SU-DHL-6 (cell line): ENCODE data around the gene CUL1.
"Not testable (repeated sequence)": the region's sequence is repeated elsewhere in the genome, so short reads cannot be mapped to it uniquely, and the experiment has no call there.

Experiments
- H2AFZ ChIP-seq: fragments of 200-600 bp; sonication (generic); 2 replicates; pipeline ENCODE4 v1.6.1; 2014; ENCODE audit warnings: low read depth, mild to moderate bottlenecking, moderate library complexity, mixed read lengths, antibody characterized with exemption, low read length; ENCODE audit not compliant: severe bottlenecking
- H3F3A ChIP-seq: fragments of 200-600 bp; shearing (Covaris generic); 2 replicates; pipeline ENCODE4 v1.6.0; 2016; ENCODE audit warnings: antibody characterized with exemption, mild to moderate bottlenecking; ENCODE audit not compliant: insufficient read depth
- H3K27ac ChIP-seq: fragments of 200-600 bp; sonication (generic); 2 replicates; pipeline ENCODE4 v1.5.1; 2016; ENCODE audit warnings: low read depth, mild to moderate bottlenecking, low read length, moderate library complexity, mixed read lengths
- H3K27me3 ChIP-seq: fragments of 200-600 bp; sonication (generic), shearing (Covaris generic); 2 replicates; pipeline ENCODE4 v1.6.0; 2014; ENCODE audit warnings: mild to moderate bottlenecking, low read length
- H3K36me3 ChIP-seq: fragments of 200-600 bp; sonication (generic); 2 replicates; pipeline ENCODE4 v1.6.1; 2014; ENCODE audit warnings: mild to moderate bottlenecking, low read length, mixed read lengths
- H3K4me2 ChIP-seq: fragments of 300-600, 200-600 bp; shearing (Covaris generic), sonication (generic); 2 replicates; pipeline ENCODE4 v1.6.0; 2014; ENCODE audit warnings: low read length, low read depth, mild to moderate bottlenecking; ENCODE audit not compliant: poor library complexity, severe bottlenecking
- H3K4me3 ChIP-seq: fragments of 200-600 bp; sonication (generic); 2 replicates; pipeline ENCODE4 v1.5.1; 2014; ENCODE audit warnings: antibody characterized with exemption, low read length, mild to moderate bottlenecking, mixed read lengths; ENCODE audit not compliant: insufficient read depth, poor library complexity, severe bottlenecking
- H3K79me2 ChIP-seq: fragments of 200-600 bp; sonication (generic); 2 replicates; pipeline ENCODE4 v1.6.1; 2014; ENCODE audit warnings: mild to moderate bottlenecking, low read length, moderate library complexity; ENCODE audit not compliant: insufficient read depth
- H3K9ac ChIP-seq: fragments of 200-600 bp; sonication (generic); 2 replicates; pipeline ENCODE4 v1.7.0; 2014; ENCODE audit warnings: mild to moderate bottlenecking, low read length
- H3K9me2 ChIP-seq: fragments of 200-600 bp; sonication (generic); replicated peaks from 2 replicates; pipeline ENCODE4 v1.6.1; 2014; ENCODE audit warnings: low read length; ENCODE audit not compliant: insufficient read depth
- H3K9me3 ChIP-seq: fragments of 200-600 bp; sonication (generic); 2 replicates; pipeline ENCODE4 v1.6.1; 2014; ENCODE audit warnings: low read length, mixed read lengths; ENCODE audit not compliant: insufficient read depth
- H4K20me1 ChIP-seq: fragments of 200-600 bp; sonication (generic); 2 replicates; pipeline ENCODE4 v1.6.1; 2014; ENCODE audit warnings: low read depth, mild to moderate bottlenecking, antibody characterized with exemption, low read length, moderate library complexity, mixed read lengths
- EZH2phosphoT487 ChIP-seq: fragments of 200-600 bp; sonication (generic), shearing (Covaris generic); conservative IDR thresholded peaks from 2 replicates; pipeline ENCODE4 v1.6.1; 2018; ENCODE audit warnings: mild to moderate bottlenecking, antibody characterized with exemption, low read length, moderate library complexity, mixed read lengths
- TF ChIP-seq, protein P1 (sequence below): fragments of 200-600 bp; sonication (generic); IDR thresholded peaks from one replicate; pipeline ENCODE4 v1.5.1; 2017; ENCODE audit warnings: antibody characterized with exemption, mild to moderate bottlenecking, low read length, moderate library complexity; ENCODE audit not compliant: insufficient read depth, poor library complexity, severe bottlenecking

CUL1 gene

DNA sequence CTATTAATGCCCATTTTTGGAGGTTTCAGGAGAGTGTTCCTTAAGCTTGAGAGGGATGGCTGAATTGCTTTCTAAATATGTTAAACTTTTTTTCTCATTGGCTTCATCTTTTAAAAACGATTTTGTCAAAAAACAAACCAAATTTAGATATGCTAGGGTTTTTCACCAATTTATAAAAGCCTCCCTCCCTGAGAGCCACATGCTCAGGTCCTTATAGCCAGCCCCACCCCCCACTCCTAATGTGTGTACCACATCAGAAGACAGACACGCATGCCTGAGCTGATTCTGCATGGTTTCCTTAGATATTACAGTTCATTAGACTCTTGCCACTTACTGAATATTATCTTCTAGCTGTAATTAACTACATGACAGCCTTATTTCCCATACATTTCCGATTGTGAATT, 2.0 kb downstream of the CUL1 start:
- Histone ChIP-seq H4K20me1 (peaks cover 44% of the 10 kb centered on the region), H3K79me2 (peaks cover 66% of the 10 kb centered on the region)

DNA sequence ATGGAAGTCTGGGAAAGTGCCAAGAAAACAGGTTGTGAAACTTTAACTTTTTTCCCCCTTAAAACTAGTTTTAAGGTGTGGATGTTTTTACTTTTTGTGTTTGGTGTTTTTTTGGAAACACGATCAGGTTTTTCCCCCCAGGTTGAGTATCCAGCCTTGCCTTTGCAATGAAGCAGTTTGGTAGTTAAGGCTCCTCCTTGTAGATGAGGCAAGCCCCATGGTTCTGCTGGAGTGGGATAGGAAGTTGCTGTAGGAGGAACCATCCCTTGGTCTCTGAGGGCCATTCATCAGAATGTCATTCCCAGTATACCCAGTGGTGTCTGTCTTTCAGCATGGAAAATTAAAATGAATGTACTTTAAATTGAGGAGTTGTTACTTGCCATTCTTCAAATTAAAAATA, 2.7 kb downstream of the CUL1 start:
- no peak overlapping the region for H3K4me3 ChIP-seq

More for the DNA sequence above, 2.0 kb downstream of the CUL1 start:
- H3K9ac ChIP-seq: peak overlapping the region; percentile 80
- no peaks in the 10 kb centered on the region for H3K9me2 ChIP-seq
- H2AFZ ChIP-seq: no peak overlapping the region
- H3K27me3 ChIP-seq: no peaks in the 10 kb centered on the region
- H3F3A ChIP-seq: peaks cover 16% of the 10 kb centered on the region
- no peaks in the 10 kb centered on the region for H3K9me3 ChIP-seq
- peak overlapping the region; percentile 94 for H3K4me2 ChIP-seq
- peak overlapping the region; percentile 85 for H3K4me3 ChIP-seq
- TF ChIP-seq, protein P1, sequence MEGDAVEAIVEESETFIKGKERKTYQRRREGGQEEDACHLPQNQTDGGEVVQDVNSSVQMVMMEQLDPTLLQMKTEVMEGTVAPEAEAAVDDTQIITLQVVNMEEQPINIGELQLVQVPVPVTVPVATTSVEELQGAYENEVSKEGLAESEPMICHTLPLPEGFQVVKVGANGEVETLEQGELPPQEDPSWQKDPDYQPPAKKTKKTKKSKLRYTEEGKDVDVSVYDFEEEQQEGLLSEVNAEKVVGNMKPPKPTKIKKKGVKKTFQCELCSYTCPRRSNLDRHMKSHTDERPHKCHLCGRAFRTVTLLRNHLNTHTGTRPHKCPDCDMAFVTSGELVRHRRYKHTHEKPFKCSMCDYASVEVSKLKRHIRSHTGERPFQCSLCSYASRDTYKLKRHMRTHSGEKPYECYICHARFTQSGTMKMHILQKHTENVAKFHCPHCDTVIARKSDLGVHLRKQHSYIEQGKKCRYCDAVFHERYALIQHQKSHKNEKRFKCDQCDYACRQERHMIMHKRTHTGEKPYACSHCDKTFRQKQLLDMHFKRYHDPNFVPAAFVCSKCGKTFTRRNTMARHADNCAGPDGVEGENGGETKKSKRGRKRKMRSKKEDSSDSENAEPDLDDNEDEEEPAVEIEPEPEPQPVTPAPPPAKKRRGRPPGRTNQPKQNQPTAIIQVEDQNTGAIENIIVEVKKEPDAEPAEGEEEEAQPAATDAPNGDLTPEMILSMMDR: no peak
- TF ChIP-seq EZH2phosphoT487: no peak
- H3K36me3 ChIP-seq: no peaks in the 10 kb centered on the region
- no peak overlapping the region for H3K27ac ChIP-seq

DNA sequence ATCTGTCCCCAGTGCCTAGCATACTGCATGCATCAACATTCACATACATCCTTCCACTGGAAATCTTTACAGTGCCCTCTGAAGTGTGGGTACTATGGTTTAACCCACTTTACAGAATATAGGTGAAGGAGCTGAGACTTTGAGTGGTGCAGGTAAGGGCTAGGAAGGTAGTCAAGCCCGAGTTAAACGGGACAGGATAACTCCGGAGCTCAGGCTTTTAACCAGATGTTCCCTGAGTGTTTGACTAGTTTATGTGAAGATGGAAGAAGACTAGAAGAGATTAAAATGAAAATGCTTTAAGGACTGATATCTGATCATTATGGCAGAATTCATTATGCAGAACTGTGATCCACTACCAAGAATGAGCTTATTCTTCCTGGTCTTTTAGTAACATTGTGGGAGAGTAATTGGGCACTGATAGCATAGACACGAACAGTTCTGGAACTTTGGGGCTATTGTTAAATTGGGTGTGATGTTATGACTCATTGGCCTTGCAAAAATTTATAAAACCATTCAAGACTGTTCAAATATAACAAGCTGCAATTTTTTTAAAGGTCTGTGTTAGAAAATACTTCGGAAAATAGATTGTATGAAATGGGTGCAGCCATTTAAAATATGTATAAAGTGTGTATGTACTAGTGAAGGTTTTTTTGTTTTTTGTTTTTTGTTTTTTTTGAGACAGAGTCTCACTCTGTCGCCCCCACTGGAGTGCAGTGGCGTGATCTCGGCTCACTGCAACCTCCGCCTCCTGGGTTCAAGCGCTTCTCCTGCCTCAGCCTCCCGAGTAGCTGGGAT, 4.4 kb downstream of the CUL1 start:
- Histone ChIP-seq H2AFZ (no peak overlapping the region), H3F3A (peaks cover 7% of the 10 kb centered on the region), H4K20me1 (peaks cover 63% of the 10 kb centered on the region), H3K4me2 (peak overlapping the region; percentile 9), H3K9me2 (no peaks in the 10 kb centered on the region), H3K36me3 (no peaks in the 10 kb centered on the region), H3K4me3 (no peak overlapping the region), H3K27me3 (no peaks in the 10 kb centered on the region), H3K79me2 (peaks cover 90% of the 10 kb centered on the region), H3K9me3 (no peaks in the 10 kb centered on the region), H3K9ac (no peak overlapping the region), H3K27ac (no peak overlapping the region)
- no peak for TF ChIP-seq EZH2phosphoT487
- TF ChIP-seq, protein P1: no peak

More for the DNA sequence above, 2.7 kb downstream of the CUL1 start:
- Histone ChIP-seq H4K20me1 (peaks cover 51% of the 10 kb centered on the region), H3K9me2 (no peaks in the 10 kb centered on the region), H3K27me3 (no peaks in the 10 kb centered on the region), H3K9ac (0 out of 2 replicates have a peak overlapping the region, but pooled peaks have one; percentile 80), H3K36me3 (no peaks in the 10 kb centered on the region), H3K27ac (no peak overlapping the region), H2AFZ (no peak overlapping the region), H3K4me2 (peak overlapping the region; percentile 94), H3F3A (peaks cover 16% of the 10 kb centered on the region), H3K9me3 (no peaks in the 10 kb centered on the region), H3K79me2 (peaks cover 74% of the 10 kb centered on the region)
- TF ChIP-seq, protein P1: no peak
- TF ChIP-seq EZH2phosphoT487: no peak

DNA sequence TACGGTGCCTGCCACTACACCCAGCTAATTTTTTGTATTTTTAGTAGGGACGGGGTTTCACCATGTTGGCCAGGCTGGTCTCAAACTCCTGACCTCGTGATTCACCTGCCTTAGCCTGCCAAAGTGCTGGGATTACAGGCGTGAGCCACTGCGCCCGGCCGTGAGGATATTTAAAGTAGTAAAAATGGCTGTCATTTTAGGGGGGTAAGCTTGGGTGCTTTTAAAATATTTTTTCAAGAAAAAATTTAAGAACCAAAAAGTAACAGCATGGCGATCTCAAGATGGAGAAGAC, 4.9 kb downstream of the CUL1 start:
- H3K9me3 ChIP-seq, H3F3A ChIP-seq, H3K4me3 ChIP-seq, H3K9me2 ChIP-seq, H2AFZ ChIP-seq, H3K27me3 ChIP-seq, H3K36me3 ChIP-seq, H3K9ac ChIP-seq, H3K27ac ChIP-seq: not testable (repeated sequence)
- Histone ChIP-seq H3K4me2 (peak overlapping the region; percentile 30), H4K20me1 (peaks cover 69% of the 10 kb centered on the region), H3K79me2 (peaks cover 95% of the 10 kb centered on the region)
